Suppressor macrophage treated with lipopolysaccharide for 4 hours (primary cell): ENCODE data around the gene ITPR1.

ENCODE experiments used
- DNase-seq: peaks from one replicate; pipeline ENCODE4 v3.0.0-alpha.2; 2020

The ITPR1 gene

GRCh38 chr3:4820296-4821121, 327.4 kb downstream of the ITPR1 start:
- no peak for DNase-seq

- DNase-seq = no peak
Measured at GRCh38 chr3:4821338-4821737, 328.2 kb downstream of the ITPR1 start.

DNA sequence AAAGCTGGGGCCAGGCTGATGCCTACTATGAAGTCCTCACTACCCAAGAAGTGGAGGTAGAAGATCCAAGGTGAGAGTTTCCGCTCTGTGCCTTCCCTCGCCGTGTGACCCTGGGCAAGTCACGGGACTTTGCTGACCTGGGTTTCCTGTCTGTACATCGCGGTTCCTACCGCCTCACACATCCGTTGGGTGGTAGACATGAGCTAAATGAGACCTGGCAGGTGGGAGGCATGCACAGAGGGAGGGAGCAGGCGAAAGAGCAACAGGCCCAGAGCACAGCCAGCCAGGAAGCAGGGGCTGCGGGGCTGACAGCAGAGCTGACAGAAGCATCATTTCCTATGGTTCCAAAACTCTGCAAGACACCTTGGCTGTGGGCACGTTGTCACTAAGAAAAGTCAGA, 328.8 kb downstream of the ITPR1 start:
- DNase-seq = no peak

- DNase-seq = no peak
Measured at GRCh38 chr3:4822568-4822967, 329.4 kb downstream of the ITPR1 start.

GRCh38 chr3:4823385-4823784, 330.2 kb downstream of the ITPR1 start:
- DNase-seq = no peak

DNA sequence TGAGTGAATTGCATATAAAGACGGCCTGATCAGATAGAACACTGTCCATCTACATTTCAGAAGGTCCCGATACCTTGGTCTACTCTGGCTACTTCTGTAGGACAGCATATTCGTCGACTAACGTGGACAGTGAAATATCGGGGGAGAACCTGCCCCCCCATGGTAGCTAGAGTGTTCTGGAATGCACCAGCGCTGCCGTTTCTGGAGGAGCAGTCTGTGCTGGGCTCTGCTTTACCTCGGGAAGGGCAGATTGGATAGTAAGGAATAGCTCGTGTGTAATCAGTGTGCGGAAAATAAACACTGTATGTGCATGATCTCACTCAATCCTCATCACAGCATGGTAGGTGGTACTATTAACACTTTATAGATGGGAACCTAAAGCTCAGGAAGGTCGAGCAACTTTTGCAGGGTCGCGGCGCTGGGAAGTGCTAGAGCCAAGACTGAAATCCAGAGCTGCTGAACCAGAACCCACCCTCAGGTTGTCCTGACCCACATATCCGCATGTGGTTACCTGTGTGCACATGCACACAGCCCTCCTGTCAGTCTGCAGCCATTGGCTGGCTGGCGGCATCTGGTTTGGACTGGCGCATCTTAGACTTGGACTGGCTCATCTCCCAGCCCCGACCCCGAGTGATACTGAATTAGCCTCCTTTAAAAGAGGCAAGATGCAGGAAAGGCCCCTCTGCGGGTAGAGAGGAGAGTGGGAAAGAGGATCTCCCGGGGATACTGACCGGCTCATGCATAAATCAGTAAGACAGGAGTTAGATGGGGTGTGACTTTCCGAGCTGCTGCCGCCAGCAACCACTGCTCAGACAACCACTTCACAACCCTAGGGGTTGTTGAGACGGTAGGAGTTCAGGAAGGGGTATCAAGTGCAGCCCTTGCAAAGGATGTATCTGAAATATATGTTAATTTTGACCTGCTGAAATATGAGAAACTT, 331.1 kb downstream of the ITPR1 start:
- DNase-seq = no peak

GRCh38 chr3:4824926-4825325, 331.8 kb downstream of the ITPR1 start:
- DNase-seq = peak; percentile 56

GRCh38 chr3:4825436-4826236, 332.5 kb downstream of the ITPR1 start:
- no peak for DNase-seq

GRCh38 chr3:4826237-4827100, 333.3 kb downstream of the ITPR1 start:
- no peak for DNase-seq

- no peak for DNase-seq
Measured at GRCh38 chr3:4827767-4828166, 334.6 kb downstream of the ITPR1 start.

- DNase-seq = peak; percentile 77
Measured at GRCh38 chr3:4828279-4829030, 335.3 kb downstream of the ITPR1 start.

DNA sequence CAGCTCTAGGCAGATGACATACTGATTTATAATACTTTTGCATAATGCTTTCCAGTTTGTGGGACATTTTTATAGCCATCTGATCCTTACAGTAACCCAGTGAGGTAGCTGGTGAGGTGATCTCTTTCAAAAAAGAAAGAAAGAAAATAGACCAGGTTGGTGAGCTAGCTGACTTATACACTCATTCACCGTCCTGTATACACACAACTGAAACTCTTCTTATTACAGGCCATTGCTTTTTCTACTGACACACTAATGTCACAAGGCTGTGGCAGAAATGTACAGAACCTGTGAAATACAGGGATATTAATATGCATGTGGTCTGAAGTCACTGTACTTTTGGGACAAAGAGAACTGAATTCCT, 335.9 kb downstream of the ITPR1 start:
- DNase-seq = no peak

DNA sequence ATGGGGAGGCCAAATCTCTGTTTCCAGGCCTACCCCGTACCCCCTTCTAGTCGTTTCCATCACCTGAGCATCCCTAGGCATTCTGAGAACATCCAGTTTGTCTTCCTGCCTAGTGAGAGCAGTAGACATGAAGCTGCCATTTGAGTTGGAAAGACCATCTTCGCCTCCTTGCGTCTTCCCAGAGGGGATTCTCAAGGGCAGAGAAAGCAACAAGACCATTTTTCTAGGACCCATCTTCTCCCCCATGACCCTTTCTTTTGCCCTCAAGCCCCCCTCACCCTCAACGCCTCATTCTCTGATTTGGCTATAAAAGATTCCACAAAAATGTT, 337.4 kb downstream of the ITPR1 start:
- DNase-seq = no peak

DNA sequence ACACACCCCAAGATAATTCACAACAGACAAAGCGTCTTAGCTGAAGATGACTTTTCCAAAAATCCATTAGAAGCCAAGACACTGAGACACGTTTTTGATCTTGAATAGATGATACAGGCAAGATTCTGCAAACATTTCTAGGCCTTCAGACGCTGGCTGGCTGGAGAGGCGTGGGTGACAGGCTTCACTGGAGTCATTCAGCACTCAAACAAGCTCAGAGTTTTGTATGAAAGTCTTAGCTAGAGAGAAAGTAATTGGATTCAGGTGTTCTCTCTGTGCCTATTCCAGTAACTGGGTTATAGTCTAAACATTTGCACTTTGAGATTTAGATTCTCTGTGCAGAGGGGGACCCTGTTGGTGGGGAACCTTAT, 338.4 kb downstream of the ITPR1 start:
- DNase-seq = no peak

DNA sequence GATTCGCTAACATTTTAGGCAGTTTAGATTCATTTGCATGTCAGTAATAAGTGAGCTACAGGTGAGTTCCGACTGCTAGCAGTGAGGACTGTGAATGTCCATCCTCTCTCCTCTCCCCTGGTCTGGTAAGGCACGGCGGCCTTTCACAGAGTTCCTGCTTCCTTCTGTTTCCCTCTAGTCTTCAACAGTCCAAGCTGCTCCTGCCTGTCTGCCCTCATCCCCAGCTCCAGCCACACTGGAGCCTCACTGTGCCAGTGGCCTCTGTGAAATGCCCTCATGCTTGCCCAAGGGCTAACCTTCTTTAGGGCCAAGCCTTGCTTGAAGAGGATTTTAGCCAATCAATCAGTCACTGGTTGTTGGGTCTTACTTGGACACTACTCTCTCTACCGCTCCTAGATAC, 340.3 kb downstream of the ITPR1 start:
- DNase-seq = no peak

- DNase-seq = peak; percentile 70
Measured at GRCh38 chr3:4834403-4834866, 341.3 kb downstream of the ITPR1 start.

- peak; percentile 24 for DNase-seq
Measured at GRCh38 chr3:4835616-4836043, 342.5 kb downstream of the ITPR1 start.

DNA sequence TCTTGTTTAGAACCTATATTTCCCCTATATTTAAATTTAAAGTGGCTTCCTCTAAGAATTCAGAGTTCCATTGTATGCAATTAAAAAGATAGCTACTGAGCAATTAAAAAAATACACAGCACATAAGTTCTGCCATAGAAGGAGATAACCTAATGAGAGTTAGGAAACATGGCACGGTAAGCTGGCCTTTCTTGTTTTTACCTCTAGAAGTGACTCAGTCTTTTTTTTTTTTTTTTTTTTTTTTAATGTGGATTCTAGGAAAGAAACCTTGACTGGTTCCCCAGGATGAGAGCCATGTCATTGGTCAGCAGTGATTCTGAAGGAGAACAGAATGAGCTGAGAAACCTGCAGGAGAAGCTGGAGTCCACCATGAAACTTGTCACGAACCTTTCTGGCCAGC, 343.4 kb downstream of the ITPR1 start:
- DNase-seq = no peak

DNA sequence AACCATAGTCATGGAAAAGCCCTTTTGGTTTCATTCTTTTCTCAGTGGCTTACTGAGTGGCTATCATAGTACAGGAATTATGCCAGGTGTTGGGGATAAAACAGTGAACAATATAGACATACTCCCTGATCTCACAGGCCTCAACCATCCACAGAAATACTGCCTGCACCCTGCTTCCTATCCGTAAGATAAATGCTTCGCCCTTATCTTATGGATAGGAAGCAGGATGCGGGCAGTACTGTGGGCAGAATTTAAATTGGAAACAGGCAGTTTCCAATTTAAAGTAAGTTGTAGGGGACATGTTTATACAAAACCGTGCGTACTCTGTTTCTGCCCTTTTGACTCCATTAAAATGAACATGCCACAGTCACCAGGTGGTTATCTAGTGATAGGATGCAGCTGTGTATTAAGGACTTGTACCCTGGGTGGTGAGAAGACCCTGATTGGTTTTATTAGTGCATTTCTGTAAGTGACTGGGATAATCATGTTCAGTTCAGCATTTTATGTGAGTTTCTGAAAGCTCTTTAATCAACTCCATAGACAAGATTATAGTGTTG, 344.3 kb downstream of the ITPR1 start:
- DNase-seq = no peak

- no peak for DNase-seq
Measured at GRCh38 chr3:4838621-4839022, 345.5 kb downstream of the ITPR1 start.

DNA sequence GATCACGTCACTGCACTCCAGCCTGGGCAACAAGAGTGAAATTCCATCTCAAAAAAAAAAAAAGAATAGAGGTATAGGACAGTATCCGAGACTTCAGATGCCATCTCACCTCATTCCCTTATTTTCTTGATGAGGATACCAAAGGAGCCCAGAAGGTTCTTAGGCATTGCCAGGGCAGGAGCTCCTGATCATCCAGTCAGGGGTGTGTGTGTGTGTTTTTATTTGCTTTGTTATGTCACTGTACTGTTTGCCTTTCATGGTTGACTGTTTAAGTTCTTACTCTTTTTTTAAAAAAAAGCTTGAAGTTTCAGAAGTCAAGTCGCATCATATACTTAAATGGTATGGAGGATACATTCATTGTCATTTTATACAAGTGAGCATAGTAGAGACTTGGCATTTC, 346.1 kb downstream of the ITPR1 start:
- DNase-seq = no peak
